GM18870 (cell line): ENCODE data around the gene MISP.
"Not testable (repeated sequence)": the region's sequence is repeated elsewhere in the genome, so short reads cannot be mapped to it uniquely, and the experiment has no call there.

Source experiments
- ATAC-seq: cut with Tn5 transposase; IDR thresholded peaks from one replicate; pipeline ENCODE4 v1.9.1; 2021; ENCODE audit warnings: moderate library complexity; ENCODE audit not compliant: unreplicated experiment

Gene MISP

DNA sequence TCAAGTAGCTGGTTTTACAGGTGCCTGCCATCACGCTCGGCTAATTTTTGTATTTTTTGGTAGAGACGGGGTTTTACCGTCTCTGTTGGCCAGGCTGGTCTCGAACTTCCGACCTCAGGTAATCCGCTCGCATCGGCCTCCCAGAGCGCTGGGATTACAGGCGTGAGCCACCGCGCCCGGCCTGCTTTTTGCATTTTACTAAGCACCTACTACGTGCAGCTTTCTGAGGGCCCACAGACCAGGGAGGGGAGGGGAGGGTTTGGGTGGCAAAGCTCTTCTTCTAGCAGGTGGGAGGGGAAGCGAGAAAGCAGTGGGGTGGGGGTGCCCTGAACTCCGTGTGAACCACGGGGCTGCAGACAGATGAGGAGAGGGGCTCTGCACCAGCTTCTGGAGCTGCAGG, 27.2 kb upstream of the MISP start:
- no peak for ATAC-seq

DNA sequence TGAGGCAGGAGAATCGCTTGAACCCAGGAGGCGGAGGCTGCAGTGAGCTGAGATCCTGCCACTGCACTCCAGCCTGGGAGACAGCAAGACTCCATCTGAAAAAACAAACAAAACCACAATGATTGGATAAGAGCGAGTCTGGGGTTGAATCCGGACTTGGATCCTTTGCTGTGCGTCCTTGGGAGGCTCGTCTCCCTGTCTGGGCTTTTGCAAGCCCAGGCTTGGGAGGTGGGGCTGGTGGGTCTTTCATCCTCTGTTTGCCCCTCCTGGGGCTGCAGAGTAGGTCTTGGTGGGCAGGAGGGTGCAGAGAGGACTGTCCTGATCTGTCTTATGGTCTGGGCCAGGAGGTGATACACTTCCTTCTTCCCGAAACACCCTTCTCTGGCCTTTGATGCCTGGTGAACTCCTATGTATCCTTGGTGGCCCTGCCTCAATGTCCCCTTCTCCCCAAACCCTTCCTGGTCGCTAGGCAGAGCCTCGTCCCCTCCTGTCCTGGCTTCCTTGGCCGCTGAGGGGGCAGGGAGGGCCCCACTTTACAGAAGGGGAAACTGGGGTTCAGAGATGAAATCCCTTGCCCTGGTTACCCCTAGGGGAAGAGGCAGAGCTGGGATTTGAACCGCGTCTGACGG, 25.3 kb upstream of the MISP start:
- ATAC-seq: no peak

DNA sequence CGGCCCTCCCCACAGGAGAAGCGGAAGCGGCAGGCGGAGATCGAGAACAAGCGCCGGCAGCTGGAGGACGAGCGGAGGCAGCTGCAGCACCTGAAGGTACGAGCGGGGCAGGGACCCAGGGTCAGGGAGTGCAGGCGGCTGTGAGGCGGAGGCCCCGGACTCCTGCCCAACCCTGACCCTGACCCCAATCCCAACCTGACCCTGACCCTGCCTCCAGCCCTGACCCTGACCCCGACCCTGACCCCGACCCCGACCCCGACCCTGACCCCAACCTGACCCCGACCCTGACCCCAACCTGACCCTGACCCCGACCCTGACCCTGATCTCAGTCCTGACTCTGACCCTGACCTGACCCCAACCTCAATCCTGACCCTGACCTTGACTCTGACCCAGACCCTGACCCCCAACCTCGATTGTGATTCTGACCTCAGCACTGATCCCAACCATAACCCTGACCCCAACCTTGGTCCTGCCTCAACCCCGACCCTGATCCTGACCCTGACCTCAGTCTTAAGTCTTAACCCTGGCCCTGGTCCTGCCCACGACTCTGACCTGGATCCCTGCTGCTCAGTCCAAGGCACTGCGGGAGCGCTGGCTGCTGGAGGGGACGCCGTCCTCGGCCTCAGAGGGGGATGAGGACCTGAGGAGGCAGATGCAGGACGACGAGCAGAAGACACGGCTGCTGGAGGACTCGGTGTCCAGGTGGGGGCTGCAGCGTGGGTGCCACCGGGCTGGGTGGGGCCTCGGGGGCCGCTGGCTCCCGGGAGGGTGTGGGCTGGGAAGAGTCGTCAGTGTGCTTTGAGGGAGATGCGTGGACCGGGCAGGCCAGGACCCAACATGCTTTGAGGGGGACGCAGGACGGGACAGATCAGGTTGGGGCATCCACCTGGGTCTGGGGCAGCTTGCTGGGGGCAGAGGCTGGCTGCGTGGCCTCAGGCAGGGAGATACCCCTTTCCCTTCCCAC, 23.6 kb upstream of the MISP start:
- no peak for ATAC-seq

DNA sequence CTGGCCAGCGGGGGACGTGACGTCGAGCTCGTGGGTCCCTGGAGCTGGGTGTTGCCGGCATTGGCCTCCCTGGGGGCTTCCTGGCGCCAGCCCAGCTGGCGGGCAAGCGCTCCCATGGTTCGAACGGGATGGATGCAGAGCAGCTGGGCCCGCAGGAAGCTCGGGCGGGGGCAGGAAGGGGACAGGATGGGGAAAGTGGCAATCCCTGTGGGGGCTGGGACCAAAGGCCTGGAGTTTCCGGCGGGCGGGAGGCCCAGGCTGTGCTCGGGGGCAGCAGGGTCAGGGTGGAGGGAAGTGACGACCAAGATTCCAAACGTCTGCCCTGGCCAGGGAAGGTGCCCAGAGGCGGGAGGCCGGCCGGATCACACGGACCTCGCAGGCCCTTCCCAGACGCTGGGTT, 22.9 kb upstream of the MISP start:
- no peak for ATAC-seq

DNA sequence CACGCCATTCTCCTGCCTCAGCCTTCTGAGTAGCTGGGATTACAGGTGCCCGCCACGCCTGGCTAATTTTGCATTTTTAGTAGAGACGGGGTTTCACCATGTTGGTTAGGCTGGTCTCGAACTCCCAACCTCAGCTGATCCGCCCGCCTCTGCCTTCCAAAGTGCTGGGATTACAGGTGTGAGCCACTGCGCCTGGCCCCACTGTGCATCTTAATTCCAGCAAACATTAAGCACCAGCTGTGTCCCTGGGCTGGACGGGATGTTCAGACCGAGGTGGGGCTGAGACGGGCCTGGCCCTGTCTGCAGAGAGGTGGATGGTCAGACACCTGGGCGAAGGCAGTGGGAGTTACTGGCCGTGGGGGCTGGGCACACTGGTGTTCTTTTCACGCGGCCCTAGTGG, 21.3 kb upstream of the MISP start:
- ATAC-seq: not testable (repeated sequence)

DNA sequence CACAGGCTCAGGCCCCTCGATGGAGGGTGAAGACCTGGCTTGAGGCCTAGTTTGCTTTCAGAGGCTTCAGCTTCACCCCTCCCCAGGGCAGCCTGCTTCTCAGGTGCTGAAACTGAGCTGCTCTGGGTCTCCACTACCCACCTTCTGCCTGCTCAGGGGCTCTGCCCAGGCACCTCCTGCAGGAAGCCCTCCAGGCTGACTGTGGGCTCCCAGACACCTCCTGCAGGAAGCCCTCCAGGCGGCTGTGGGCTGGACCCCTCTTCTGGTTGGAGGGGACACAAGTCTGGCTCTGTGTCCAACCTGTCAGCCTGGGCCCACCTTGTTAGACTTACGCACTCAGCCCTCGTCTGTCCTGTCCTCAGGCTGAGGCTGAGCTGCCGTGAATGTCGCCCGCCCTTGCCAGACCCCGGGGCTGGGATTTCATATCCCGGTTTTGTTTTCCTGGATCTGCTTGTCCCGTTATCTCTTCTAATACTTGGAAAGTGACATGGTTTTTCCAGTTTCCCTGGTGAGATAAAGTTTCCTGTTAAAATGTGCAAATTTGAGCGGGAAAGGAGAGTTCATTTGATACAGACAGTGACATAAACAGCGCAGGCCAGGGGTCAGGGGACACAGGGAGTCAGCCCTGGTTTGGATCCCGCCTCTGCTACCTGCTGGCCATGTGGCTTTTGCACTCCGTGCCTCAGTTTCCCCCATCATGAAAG, 20.8 kb upstream of the MISP start:
- ATAC-seq: no peak

DNA sequence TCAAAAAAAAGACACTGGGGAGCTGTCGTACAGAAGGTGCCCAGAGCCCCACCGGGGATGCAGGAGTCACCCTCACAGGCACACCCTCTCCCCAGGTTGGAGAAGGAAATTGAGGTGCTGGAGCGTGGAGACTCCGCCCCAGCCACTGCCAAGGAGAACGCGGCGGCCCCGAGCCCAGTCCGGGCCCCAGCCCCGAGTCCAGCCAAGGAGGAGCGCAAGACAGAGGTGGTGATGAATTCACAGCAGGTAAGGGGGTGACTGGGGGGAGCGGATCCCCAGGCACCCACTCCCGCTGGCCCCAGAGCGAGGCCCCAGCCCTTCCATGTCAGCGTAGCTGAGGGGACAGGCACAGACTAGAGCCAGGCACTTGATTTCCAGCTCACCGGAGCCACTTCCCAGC, 19.9 kb upstream of the MISP start:
- no peak for ATAC-seq

DNA sequence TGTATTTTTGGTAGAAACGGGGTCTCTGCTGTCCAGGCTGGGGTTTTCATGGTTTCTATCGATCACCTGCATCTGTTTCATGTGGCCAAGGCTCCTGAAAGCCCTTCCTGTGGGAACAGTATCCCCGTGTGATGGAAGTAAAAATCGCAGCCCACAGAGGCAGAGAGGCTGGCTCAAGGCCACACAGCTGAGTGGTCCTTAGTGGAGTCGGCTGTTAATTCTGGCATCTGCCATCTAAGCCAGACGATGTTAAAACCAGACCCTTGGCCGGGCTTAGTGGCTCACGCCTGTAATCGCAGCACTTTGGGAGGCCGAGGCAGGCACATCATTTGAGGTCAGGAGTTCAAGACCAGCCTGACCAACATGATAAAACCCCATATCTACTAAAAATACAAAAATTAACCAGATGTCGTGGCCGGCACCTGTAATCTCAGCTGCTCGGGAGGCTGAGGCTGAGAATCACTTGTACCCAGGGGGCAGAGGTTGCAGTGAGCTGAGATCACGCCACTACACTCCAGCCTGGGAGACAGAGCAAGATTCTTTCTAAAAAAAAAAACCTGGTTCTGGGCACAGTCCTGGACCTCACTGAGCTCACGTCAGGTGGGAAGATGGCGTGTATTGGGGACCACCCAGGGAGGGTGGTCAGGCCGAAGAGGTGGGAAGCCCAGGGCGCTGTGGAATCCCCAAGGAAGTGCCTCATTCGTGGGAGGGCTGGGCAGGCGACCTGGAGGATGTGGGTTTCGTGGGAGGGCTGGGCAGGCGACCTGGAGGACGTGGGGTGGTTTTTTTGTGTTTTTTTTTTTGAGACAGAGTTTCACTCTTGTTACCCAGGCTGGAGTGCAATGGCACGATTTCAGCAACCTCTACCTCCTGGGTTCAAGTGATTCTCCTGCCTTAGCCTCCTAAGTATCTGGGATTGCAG, 18.5 kb upstream of the MISP start:
- no peak for ATAC-seq

DNA sequence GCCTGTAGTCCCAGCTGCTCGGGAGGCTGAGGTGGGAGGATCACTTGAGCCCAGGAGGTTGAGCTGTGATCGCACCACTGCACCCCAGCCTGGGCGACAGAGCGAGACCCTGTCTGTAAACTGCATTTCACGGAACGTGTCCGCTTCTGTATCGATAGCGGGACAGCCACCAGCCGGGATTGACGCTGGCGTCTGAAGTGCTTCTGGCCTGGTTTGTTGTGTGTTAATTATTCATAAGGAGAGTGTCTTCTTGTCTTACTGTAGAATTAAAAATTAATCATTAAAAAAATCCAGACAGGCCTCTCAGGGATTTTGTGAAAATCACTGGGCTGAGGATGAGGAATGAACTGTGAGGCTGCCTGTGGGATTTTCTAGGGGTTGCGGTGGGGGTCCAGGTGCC, 16.2 kb upstream of the MISP start:
- no peak for ATAC-seq

DNA sequence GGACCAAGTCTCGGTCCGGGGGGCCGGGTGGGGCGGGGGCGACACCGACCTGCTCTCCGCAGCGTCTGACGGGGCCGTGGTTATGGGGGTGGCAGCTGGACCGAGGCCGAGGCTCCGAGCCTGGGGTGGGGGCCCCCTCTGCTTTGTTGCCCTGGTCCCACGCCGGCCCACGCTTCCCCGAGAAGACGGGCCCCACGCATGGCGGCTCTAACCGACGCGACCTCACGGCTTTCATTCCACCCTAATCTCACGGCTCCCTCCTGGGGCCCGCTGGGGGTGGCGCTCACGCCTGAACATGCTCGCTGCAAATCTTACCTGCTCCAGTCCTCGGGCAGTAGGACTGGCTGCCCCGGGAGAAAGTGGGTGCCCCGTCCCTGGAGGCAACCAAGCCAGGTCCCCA, 14.8 kb upstream of the MISP start:
- ATAC-seq: no peak

DNA sequence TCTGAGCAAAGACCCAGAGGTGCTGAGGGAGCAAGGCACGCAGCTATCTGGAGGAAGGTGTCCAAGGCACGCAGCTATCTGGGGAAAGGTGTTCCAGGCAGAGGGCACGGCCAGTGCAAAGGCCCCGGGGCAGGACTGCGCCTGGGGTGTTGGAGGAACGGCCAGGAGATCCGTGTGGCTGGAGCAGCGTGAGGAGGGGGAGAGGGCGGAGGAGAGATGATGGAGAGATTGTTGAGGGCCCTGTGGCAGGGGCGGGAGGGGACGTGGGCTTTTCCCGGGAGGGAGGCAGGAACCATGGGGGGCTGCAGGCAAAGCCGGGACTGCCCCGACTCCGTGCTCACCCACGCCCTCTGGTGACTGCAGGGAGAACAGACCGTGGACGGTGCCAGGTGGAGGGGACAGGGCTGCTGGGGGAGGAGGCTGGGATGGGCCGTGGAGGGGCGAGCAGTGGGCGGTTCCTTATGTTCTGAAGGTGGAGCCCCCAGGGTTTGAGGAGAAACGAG, 13.3 kb upstream of the MISP start:
- ATAC-seq: no peak

DNA sequence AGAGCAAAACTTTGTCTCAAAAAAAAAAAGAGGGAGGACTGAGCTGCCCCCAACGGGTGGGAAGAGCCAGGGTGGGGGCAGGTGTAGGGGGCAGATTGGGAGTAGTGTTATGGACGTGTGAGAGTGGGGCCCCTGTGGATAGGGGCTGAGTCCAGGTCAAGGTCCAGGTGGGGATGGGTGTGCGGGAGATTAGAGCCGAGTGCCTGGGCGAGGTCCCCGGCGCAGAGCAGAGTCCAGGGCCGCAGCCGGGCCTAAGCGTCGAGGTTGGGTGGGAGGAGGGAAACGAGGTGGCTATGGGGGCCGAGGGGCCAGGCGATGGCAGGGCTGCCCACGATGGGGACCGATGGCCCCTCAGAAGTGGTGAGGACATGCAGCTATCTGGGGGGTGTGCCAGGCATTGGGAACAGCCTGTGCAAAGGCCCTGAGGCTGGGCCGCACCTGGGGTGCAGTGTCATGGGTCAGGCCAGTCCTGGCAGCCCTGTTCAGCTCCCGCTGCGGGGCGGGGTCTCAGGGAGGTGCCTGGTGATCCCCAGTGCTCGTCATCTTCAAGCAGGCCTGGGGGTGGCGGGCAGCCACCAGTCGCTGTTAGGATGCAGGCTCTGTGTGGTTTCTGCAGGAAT, 12.3 kb upstream of the MISP start:
- no peak for ATAC-seq

DNA sequence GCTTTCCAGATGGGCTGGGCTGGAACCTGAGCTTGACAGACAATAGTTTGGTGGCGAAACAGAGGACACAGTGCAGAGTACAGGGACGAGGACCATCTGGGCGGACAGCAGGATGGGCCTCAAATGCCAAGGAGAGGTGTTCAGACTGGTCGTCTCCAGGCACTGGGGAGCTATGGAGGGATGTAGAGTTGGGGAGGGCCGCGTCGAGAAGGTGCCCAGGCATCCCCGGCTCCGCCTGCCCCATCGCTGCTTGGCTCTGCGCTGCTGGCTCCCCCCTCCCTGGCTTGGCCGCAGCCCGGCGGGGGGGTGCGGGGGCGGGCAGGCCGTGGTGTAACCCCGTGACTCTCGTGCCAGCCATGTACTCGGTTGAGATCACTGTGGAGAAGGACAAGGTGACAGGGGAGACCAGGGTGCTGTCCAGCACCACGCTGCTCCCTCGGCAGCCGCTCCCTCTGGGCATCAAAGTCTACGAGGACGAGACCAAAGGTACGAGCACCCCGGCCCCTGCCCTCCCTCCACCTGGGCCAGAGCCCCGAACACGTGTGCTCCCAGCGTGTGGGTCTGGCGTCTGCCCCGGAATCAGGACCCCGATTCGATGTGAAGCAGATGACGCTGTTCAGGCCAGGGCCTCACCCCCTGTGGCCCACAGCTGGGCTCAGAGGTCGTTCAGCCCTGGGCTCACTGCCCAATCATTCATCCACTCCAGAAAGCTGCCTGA, 10.8 kb upstream of the MISP start:
- no peak for ATAC-seq

DNA sequence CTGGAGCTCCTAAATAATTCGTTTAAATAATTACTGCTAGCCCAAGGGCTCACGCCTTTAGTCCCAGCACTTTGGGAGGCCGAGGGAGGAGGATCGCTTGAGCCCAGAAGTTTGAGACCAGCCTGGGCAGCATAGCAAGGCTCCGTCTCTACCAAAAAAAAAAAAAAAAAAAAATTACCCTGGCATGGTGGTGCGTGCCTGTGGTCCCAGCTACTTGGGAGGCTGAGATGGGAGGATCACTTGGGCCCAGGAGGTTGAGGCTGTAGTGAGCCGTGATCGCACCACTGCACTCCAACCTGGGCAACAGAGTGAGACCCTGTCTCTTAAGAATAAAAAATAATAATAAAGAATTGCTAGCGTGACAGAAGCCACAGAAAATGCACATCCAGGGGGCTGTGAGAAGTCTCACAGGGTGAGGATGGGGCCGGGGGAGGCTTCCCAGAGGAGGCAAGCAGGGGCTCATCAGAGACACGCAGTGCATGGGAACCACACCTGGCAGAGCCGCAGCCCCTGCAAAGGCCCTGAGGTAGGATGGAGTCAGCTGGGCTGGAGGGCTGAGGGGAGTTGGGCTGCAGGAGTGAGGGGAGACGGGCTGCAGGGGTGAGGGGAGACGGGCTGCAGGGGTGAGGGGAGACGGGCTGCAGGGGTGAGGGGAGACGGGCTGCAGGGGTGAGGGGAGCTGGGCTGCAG, 10.0 kb upstream of the MISP start:
- not testable (repeated sequence) for ATAC-seq

DNA sequence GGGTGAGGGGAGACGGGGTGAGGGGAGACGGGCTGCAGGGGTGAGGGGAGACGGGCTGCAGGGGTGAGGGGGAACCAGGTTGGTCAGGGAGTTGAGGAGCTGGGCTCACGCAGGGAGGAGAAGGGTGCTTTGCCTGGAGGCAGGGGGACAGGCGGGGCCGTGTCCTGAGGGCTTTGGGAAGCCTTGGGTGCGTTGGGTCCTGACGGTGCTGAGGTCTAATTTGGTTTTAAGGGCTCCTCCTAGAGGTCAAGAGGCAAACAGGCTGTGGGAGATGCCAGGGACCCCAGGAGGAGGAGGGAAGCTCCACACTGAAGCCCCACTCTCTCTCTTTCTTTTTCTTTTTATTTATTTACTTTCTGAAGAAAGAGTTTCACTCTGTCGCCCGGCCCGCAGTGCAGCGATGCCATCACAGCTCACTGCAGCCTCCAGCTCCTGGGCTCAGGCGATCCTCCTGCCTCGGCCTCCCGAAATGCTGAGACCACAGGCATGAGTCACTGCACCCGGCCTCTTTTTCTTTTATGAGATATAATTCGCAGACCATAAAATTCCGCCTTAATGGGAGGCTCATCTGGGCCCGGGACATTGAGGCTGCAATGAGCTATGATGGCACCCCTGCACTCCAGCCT, 9.3 kb upstream of the MISP start:
- ATAC-seq: no peak

DNA sequence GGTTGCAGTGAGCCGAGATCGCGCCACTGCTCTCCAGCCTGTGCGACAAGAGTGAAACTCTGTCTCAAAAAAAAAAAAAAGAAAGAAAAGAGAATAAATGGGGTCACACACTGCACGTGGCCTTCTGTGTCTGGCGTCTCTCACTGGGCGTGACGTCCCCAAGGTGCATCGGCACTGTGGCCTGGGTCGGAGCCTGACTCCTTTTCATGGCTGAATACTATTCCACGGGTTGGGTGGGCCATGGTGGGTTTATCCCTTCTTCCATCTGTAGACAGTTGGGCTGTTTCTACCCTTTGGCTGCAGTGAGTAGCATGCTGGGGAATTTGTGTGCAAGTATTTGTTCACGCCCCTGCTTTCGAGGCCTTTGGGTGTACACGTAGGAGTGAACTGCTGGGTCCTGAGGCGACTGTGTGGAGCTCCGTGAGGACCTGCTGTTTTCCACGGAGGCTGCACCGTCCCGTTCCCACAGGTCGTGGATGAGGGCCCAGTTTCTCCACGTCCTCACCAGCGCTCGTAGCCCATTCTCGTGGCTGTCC, 8.3 kb upstream of the MISP start:
- ATAC-seq: no peak

DNA sequence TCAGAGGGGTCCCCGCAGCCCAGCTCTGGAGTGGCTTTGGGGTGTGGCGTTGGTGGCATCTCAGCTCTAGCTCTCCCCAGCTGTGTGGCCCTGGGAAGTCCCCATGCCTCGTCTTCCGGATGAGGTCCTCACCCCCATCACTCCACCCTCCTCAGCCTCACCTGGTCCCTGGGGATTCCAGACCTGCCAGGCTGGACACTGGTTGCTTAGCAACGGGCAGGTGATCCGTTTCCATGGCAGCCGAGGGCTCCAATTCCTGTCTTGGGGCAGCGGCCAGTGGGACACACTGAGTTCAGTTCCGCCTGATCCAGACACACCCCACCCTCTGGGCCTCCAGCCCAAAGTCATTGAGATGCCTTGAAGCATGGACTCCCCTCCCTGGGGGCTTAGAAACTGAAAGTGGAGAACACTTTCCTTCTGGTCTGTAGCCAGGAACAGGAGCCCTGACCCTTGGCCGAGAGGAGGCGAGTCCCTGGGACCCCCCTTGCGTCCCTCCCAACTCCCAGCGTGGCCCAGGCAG, 7.7 kb upstream of the MISP start:
- no peak for ATAC-seq

DNA sequence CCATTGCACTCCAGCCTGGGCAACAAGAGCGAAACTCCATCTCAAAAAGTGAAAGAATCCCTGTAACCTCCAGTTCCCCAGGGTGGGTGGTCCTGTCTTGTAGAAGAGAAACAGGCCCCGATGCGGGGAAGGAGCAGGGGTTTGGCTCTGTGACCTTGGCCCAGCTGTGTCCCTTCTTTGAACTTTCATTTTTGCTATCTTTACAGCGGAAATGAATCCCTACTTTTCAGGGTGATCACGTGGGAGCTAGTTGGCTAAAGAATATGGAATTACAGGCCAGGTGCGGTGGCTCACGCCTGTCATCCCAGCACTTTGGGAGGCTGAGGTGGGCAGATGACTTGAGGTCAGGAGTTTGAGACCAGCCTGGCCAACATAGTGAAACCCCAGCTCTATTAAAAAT, 5.8 kb upstream of the MISP start:
- ATAC-seq: not testable (repeated sequence)
